ENCODE data around the gene TBCA.

- TF ChIP-seq CTCF (IDR thresholded peaks at IDR 0.05) (peak; percentile 44 to 63 (median 51)), POLR2AphosphoS5 (IDR thresholded peaks at IDR 0.05) (no peak)
Measured at GRCh38 chr5:77645158-77645994, 130.8 kb downstream of the TBCA start.
